ENCODE measurements around the gene PLEK.

- TF ChIP-seq CTCF (conservative IDR thresholded peaks at IDR 0.05) = no peak
- TF ChIP-seq EZH2 (IDR thresholded peaks at IDR 0.05; ENCODE audit: low read depth) = no peak
Observed at GRCh38 chr2:68368654-68369336, 3.7 kb downstream of the PLEK start.
